ENCODE data around the gene ICA1. TPM values are rescaled to one million over a fixed set of nuclear protein-coding genes. Genes with fewer than 3 reads are reported as not detected.

ICA1 gene
- total RNA-seq, 1 experiment from 2014 or later = 66.4 TPM

- DNase-seq = no peak
- Mint-ChIP-seq H3K4me3 (ENCODE audit: low read depth, unreplicated experiment) (no peak overlapping the region), H3K4me1 (ENCODE audit: low read depth, unreplicated experiment) (no peaks in the 10 kb centered on the region), H3K36me3 (ENCODE audit: insufficient read depth, unreplicated experiment) (no peaks in the 10 kb centered on the region), H3K9me3 (ENCODE audit: low read depth, unreplicated experiment) (no peaks in the 10 kb centered on the region), H3K27ac (ENCODE audit: unreplicated experiment) (no peak overlapping the region), H3K27me3 (ENCODE audit: unreplicated experiment) (no peaks in the 10 kb centered on the region)
- no TSS peak for BruUV-seq (replicated peaks)
- TF ChIP-seq CTCF (IDR thresholded peaks at IDR 0.05; ENCODE audit: unreplicated experiment) = no peak
- CTCF ChIA-PET = no interaction called here
- intact Hi-C loops (cut with micrococcal nuclease; ENCODE audit: unreplicated experiment) = no loop called here
Measured at GRCh38 chr7:8165150-8165549, 96.8 kb downstream of the ICA1 start.

GRCh38 chr7:8162181-8162580 lies 99.8 kb downstream of the ICA1 start:
- H3K36me3 Mint-ChIP-seq (ENCODE audit: insufficient read depth, unreplicated experiment) = no peaks in the 10 kb centered on the region
- DNase-seq = no peak
- H3K9me3 Mint-ChIP-seq (ENCODE audit: low read depth, unreplicated experiment) = no peaks in the 10 kb centered on the region
- intact Hi-C loops (cut with micrococcal nuclease; ENCODE audit: unreplicated experiment) = no loop called here
- no TSS peak for BruUV-seq (replicated peaks)
- H3K27me3 Mint-ChIP-seq (ENCODE audit: unreplicated experiment) = no peaks in the 10 kb centered on the region
- no peaks in the 10 kb centered on the region for H3K4me1 Mint-ChIP-seq (ENCODE audit: low read depth, unreplicated experiment)
- CTCF ChIA-PET = no interaction called here
- H3K4me3 Mint-ChIP-seq (ENCODE audit: low read depth, unreplicated experiment) = no peak overlapping the region
- no peak for TF ChIP-seq CTCF (IDR thresholded peaks at IDR 0.05; ENCODE audit: unreplicated experiment)
- no peak overlapping the region for H3K27ac Mint-ChIP-seq (ENCODE audit: unreplicated experiment)

- no peak overlapping the region for H3K4me3 Mint-ChIP-seq (ENCODE audit: low read depth, unreplicated experiment)
- TF ChIP-seq CTCF (IDR thresholded peaks at IDR 0.05; ENCODE audit: unreplicated experiment) = no peak
- intact Hi-C loops (cut with micrococcal nuclease; ENCODE audit: unreplicated experiment) = no loop called here
- BruUV-seq (replicated peaks) = no TSS peak
- no peaks in the 10 kb centered on the region for H3K4me1 Mint-ChIP-seq (ENCODE audit: low read depth, unreplicated experiment)
- H3K27ac Mint-ChIP-seq (ENCODE audit: unreplicated experiment) = no peak overlapping the region
- DNase-seq = no peak
- CTCF ChIA-PET = no interaction called here
- no peaks in the 10 kb centered on the region for H3K36me3 Mint-ChIP-seq (ENCODE audit: insufficient read depth, unreplicated experiment)
- H3K9me3 Mint-ChIP-seq (ENCODE audit: low read depth, unreplicated experiment) = no peaks in the 10 kb centered on the region
- no peaks in the 10 kb centered on the region for H3K27me3 Mint-ChIP-seq (ENCODE audit: unreplicated experiment)
Measured at GRCh38 chr7:8161364-8161828, 100.6 kb downstream of the ICA1 start.

GRCh38 chr7:8160779-8161345 lies 101.1 kb downstream of the ICA1 start:
- no peak overlapping the region for H3K4me3 Mint-ChIP-seq (ENCODE audit: low read depth, unreplicated experiment)

More at GRCh38 chr7:8160779-8161345, 101.1 kb downstream of the ICA1 start:
- Mint-ChIP-seq H3K27me3 (ENCODE audit: unreplicated experiment) (no peaks in the 10 kb centered on the region), H3K27ac (ENCODE audit: unreplicated experiment) (no peak overlapping the region), H3K36me3 (ENCODE audit: insufficient read depth, unreplicated experiment) (no peaks in the 10 kb centered on the region), H3K4me1 (ENCODE audit: low read depth, unreplicated experiment) (no peaks in the 10 kb centered on the region), H3K9me3 (ENCODE audit: low read depth, unreplicated experiment) (no peaks in the 10 kb centered on the region)
- CTCF ChIA-PET = no interaction called here
- no peak for DNase-seq
- intact Hi-C loops (cut with micrococcal nuclease; ENCODE audit: unreplicated experiment) = no loop called here
- no peak for TF ChIP-seq CTCF (IDR thresholded peaks at IDR 0.05; ENCODE audit: unreplicated experiment)
- BruUV-seq (replicated peaks) = no TSS peak
